Cardiac fibroblast (primary cell): Measurements from ENCODE around the gene AIG1.

Source experiments
- DNase-seq, 2 donors: peaks; one replicate each; pipeline versions ENCODE4 v3.0.0 to v3.0.0-alpha.2; 2010; ENCODE audit warnings: low read depth in 2 of 2
- H3K4me3 ChIP-seq, 2 donors: replicated peaks in 1 of 2; 1 replicate in 1 of 2; 2 replicates in 1 of 2; pipeline ENCODE4 v1.5.1; 2011; ENCODE audit warnings: low read depth in 2 of 2, low read length in 2 of 2, mild to moderate bottlenecking in 2 of 2, moderate library complexity in 1 of 2
- TF ChIP-seq, protein P1 (sequence below): IDR thresholded peaks from one replicate; pipeline ENCODE4 v1.5.1; 2011; ENCODE audit warnings: low read depth, mild to moderate bottlenecking, low read length, inconsistent platforms

The AIG1 gene

DNA sequence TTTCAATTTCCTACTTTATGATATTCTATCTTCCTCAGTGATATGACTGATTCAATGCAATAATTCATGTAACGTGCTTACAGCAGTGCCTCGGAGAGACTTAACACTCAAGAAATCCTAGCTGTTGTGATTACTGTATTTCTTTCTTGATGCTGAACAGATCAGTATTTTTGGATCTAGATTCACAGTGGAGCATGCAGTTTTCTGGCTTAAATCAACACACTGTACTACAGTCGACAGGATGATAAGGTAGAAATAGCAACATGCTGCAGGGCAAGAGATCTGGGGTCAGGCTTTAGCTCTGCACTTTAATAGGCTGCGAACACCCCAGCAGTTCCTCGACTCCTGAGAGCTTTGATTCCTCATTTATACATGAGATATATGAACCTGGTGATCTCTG, 161.0 kb downstream of the AIG1 start:
- no peak for DNase-seq
- H3K4me3 ChIP-seq: no peak overlapping the region
- TF ChIP-seq, protein P1, sequence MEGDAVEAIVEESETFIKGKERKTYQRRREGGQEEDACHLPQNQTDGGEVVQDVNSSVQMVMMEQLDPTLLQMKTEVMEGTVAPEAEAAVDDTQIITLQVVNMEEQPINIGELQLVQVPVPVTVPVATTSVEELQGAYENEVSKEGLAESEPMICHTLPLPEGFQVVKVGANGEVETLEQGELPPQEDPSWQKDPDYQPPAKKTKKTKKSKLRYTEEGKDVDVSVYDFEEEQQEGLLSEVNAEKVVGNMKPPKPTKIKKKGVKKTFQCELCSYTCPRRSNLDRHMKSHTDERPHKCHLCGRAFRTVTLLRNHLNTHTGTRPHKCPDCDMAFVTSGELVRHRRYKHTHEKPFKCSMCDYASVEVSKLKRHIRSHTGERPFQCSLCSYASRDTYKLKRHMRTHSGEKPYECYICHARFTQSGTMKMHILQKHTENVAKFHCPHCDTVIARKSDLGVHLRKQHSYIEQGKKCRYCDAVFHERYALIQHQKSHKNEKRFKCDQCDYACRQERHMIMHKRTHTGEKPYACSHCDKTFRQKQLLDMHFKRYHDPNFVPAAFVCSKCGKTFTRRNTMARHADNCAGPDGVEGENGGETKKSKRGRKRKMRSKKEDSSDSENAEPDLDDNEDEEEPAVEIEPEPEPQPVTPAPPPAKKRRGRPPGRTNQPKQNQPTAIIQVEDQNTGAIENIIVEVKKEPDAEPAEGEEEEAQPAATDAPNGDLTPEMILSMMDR: no peak

DNA sequence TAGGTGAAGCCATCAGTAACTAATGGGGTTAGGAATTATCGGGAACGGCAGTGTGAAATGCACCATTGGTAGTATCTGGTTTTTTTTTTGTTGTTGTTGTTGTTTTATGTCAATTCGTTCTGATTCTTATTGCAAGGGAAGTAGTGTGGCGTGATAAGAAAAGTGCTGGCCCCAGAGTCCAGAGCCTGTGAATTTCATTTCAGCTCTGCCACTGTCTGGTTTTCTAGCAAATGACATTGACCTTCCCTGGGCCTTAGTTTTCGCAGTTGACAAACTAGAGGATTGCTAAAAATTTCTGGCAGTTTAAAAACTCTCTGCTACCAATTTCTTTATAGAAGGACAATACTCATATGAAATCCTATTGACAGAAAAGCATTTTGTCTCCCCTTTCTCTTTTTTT, 161.6 kb downstream of the AIG1 start:
- DNase-seq: no peak
- TF ChIP-seq, protein P1: no peak
- H3K4me3 ChIP-seq: no peak overlapping the region

- DNase-seq: no peak
- TF ChIP-seq, protein P1: no peak
- no peak overlapping the region for H3K4me3 ChIP-seq
Measured at GRCh38 chr6:143222801-143223231, 162.1 kb downstream of the AIG1 start.

GRCh38 chr6:143223895-143224294, 163.2 kb downstream of the AIG1 start:
- TF ChIP-seq, protein P1: no peak
- peak; percentile 50 to 69 for DNase-seq
- no peak overlapping the region for H3K4me3 ChIP-seq

GRCh38 chr6:143224516-143224915, 163.8 kb downstream of the AIG1 start:
- TF ChIP-seq, protein P1: no peak
- peak in 1 of 2 donors; percentile 66 for DNase-seq
- H3K4me3 ChIP-seq: no peak overlapping the region

GRCh38 chr6:143225929-143226328, 165.2 kb downstream of the AIG1 start:
- H3K4me3 ChIP-seq: no peak overlapping the region
- TF ChIP-seq, protein P1: no peak
- no peak for DNase-seq

GRCh38 chr6:143227675-143228074, 167.0 kb downstream of the AIG1 start:
- no peak overlapping the region for H3K4me3 ChIP-seq
- TF ChIP-seq, protein P1: no peak
- no peak for DNase-seq
